GM13976 (cell line): Measurements from ENCODE around the gene MRRF.

Experiments used
- DNase-seq: peaks from one replicate; pipeline ENCODE4 v3.0.0; 2012; ENCODE audit warnings: low spot score
- in situ Hi-C: fragments of 300-500 bp; cut with MboI; formaldehyde crosslinking; loops from one replicate; pipeline ENCODE4 v1.12.0; 2022; ENCODE audit warnings: low sequenced_read_pairs, mixed read lengths, inconsistent platforms; ENCODE audit not compliant: unreplicated experiment
- TF ChIP-seq, protein P1 (sequence below): IDR thresholded peaks from 2 replicates; pipeline ENCODE4 v1.5.1; 2012; ENCODE audit warnings: borderline replicate concordance, mild to moderate bottlenecking; ENCODE audit not compliant: insufficient read depth; ENCODE audit errors: extremely low read depth, missing control alignments, control extremely low read depth

Gene MRRF

DNA sequence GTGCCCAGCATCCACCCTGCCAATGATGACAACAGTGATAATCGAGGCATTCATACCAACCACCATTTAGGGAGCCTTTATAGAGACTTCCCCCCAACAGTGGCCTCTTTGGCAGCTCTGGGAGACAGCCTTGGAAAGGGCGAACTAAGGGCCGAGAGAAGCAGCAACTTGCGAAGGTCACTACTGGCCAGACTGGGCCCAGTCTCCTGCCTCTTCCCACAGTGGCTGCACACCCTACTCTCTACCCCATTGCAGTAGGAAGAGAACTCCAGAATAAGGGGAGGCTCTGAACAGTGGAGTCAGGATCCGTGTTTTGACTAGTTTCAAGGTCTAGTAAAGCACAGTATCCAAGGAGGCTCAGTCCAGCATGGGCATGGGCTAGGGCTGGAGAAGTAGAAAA, 41.2 kb upstream of the MRRF start:
- TF ChIP-seq, protein P1, sequence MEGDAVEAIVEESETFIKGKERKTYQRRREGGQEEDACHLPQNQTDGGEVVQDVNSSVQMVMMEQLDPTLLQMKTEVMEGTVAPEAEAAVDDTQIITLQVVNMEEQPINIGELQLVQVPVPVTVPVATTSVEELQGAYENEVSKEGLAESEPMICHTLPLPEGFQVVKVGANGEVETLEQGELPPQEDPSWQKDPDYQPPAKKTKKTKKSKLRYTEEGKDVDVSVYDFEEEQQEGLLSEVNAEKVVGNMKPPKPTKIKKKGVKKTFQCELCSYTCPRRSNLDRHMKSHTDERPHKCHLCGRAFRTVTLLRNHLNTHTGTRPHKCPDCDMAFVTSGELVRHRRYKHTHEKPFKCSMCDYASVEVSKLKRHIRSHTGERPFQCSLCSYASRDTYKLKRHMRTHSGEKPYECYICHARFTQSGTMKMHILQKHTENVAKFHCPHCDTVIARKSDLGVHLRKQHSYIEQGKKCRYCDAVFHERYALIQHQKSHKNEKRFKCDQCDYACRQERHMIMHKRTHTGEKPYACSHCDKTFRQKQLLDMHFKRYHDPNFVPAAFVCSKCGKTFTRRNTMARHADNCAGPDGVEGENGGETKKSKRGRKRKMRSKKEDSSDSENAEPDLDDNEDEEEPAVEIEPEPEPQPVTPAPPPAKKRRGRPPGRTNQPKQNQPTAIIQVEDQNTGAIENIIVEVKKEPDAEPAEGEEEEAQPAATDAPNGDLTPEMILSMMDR: no peak
- DNase-seq: no peak
- in situ Hi-C loops: no loop called here

DNA sequence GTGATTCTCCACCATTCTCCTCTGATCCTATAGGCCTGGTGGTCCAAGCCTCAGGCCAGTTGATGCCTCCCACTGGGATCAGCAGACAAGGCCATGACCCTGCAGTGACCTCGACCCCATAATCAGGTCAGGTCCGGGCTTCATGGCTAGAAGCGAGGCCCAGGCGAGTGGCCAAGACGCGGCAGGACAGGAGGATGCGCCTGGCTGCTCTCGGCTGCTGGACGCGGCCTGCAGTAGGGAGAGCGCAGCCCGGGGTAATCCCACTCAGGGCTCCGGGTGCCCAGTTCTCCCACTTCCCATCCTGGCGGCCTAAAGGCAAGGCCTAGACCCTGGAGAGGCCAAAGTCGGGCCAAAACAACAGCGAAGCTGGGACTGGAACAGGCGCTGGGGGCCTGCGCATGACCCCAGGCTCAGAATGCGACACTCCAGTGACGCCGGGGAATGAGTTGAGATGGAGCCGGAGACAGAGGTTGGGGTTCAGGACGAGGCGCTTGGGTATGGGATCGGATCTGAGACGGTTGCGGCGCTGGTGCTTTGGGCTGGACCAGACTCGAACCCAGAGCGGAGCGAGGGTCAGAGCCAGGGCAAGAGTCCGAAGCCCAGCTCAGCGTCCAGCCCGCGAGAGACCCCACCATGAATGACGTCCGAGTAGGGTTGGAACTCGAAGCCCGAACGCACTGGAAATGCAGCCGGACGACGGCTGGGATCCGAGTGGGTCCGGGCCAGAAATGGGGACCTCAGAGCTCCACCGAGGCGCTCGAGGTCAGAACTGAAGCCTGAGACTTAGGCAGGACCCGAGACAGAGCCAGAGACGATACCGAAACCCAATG, 39.2 kb upstream of the MRRF start:
- TF ChIP-seq, protein P1: no peak
- peak; percentile 18 for DNase-seq
- in situ Hi-C loops: no loop called here

DNA sequence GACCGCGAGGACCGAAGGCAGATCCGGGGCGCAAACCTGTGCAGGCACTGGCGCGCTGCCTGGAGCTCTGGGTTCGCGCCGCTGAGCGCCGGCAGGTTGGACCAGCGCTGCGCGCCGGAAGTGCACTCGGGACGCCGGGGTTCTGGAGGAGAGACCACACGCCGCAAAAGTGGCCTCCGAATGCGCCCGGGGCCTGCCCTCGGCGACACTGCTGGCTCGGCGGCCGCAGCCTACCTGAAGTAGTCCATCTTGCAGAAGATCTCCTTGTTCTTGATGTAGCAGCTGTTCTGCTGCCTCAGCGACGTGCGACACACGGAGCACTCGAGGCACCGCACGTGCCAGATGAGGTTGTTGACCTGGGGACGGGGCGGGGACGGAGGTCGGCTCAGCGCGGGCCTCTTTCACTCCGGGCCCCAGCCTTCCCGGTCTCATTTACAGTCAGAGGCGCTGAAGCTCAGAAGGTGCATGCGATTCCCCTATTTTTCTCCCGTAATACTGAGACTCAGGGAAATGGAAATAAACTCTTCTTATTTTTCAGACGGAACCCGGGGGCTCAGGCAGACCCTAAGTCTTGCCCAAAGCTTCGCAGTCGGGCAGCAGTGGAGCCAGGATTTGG, 38.4 kb upstream of the MRRF start:
- peak; percentile 18 for DNase-seq
- in situ Hi-C loops: no loop called here
- TF ChIP-seq, protein P1: no peak

DNA sequence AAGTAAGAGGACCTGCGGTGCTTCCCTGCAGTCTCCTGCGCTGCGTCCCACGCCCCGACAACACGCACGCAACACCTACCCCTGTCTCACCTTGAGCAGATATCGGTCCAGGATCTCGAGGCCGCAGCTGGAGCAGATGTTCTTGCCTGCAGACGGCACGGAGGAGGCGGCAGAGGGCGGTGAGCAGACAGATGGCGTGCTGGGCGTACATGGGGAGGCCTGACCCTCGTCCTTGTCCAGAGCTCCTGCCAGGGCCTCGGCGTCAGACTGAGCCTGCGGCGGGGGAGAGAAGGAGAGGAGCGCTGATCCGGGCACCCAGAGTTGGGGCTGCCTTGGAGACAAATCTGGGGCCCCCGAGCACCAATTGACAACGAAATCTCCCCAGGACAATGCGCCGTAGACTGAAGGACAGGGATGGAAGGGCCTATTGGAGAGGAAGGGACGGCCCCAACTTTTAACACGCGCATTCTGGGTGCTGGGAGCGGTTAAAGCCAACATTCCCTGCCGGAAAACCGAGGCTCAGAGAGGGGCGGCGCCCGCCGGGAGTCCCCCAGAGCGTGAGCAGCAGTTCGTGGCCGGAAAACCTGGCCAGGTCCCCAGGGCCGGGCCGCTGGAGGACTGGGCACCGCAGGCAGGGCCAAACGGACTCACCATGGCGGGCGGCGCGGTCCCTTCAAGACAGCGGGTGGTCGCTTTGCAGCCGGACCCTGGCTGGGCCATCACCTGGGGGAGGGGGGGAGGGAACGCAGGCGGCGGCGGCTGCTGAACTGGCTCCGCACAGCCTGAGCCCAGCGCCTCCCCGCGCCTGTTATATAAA, 37.7 kb upstream of the MRRF start:
- in situ Hi-C loops: no loop called here

DNA sequence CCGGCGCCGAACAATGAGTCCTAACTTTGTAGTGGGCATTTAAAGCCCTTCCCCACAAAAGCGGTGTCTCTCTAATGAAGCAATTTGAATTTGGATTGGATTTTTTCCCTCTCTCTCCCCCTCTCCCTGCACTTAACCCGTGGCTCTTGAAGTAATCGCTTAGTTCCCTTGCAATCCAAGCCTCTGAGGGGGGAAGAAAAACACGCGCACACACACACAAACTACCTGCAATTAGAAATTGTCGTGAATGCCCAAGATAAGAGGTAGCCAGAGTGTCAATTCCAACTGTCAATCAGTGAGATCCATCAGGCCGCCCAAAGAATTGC, 37.1 kb upstream of the MRRF start:
- TF ChIP-seq, protein P1: no peak
- peak; percentile 30 for DNase-seq
- in situ Hi-C loops: no loop called here

More for the DNA sequence above, 37.7 kb upstream of the MRRF start:
- DNase-seq: peak; percentile 31
- TF ChIP-seq, protein P1: no peak

DNA sequence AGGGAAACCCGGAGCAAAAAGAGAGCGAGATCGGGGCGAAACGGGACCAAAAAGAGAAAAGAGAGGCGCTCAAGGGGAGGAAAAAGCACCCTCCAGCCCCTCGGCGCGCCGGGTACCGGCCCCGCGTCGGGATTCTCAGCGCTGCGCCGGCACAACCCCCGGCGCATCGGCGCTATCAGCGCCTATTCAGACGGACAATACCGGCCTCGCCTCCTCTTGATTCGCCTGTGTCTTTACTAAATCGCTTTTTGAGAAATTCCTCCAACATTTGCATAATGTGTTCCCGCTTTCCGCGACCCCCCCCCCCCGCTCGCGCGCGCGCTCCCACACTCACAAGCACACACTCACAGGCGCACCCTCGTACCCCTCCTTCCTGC, 36.5 kb upstream of the MRRF start:
- DNase-seq: peak; percentile 56
- TF ChIP-seq, protein P1: no peak
- in situ Hi-C loops: no loop called here
